ENCODE measurements around the gene GNAS. TPM values are rescaled to one million over a fixed set of nuclear protein-coding genes. Genes with fewer than 3 reads are reported as not detected.

GNAS gene
- total RNA-seq, 1 experiment from 2014 or later, result 629 TPM

- Mint-ChIP-seq H3K27me3 (ENCODE audit: insufficient read depth, unreplicated experiment) (peaks cover 43% of the 10 kb centered on the region), H3K27ac (ENCODE audit: low read depth, unreplicated experiment) (no peak overlapping the region), H3K4me3 (ENCODE audit: unreplicated experiment) (no peak overlapping the region), H3K9me3 (ENCODE audit: unreplicated experiment) (no peaks in the 10 kb centered on the region), H3K4me1 (ENCODE audit: insufficient read depth, unreplicated experiment) (no peaks in the 10 kb centered on the region), H3K36me3 (ENCODE audit: insufficient read depth, unreplicated experiment) (peaks cover 13% of the 10 kb centered on the region)
- CTCF ChIA-PET, result interaction anchor here (0.5 to 0.7 kb wide), 3 partner anchors 26 to 628 kb away, joined by 3 to 4 read pairs (median 3); no protein-coding TSS in a partner anchor
- no peak for DNase-seq (ENCODE audit: unreplicated experiment)
- intact Hi-C loops (cut with micrococcal nuclease), result no loop called here
- POLR2A ChIA-PET, result no interaction called here
- TF ChIP-seq CTCF (IDR thresholded peaks at IDR 0.05; ENCODE audit: unreplicated experiment), result no peak
- BruUV-seq (replicated peaks), result no TSS peak
Observed at GRCh38 chr20:58833921-58834320, 18.6 kb upstream of the GNAS start.

DNA sequence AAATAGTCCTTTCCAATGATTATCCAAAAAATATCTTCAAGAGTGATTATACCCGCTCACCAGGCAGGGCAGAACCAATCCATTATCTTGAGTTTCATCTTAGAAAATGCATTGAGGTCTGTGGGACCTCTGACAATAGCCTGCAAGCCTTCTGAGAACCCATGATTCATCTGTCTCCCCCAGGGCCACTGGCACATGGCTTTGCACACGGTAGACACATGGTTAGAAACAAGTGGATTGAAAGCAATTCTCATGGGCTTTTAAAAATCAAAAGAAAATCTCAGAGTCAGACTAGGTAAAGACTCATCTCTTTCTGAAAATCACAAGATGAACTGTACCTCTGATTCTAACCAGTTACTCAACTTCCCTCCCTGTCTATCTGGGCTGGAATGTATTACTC, 17.3 kb upstream of the GNAS start:
- Mint-ChIP-seq H3K27me3 (ENCODE audit: insufficient read depth, unreplicated experiment) (peaks cover 50% of the 10 kb centered on the region), H3K36me3 (ENCODE audit: insufficient read depth, unreplicated experiment) (peaks cover 13% of the 10 kb centered on the region), H3K27ac (ENCODE audit: low read depth, unreplicated experiment) (no peak overlapping the region), H3K4me1 (ENCODE audit: insufficient read depth, unreplicated experiment) (no peaks in the 10 kb centered on the region), H3K9me3 (ENCODE audit: unreplicated experiment) (no peaks in the 10 kb centered on the region), H3K4me3 (ENCODE audit: unreplicated experiment) (no peak overlapping the region)
- no TSS peak for BruUV-seq (replicated peaks)
- CTCF ChIA-PET, result no interaction called here
- intact Hi-C loops (cut with micrococcal nuclease), result loop anchor here (5.0 kb wide), 1 partner anchor 598 kb away; no protein-coding TSS in a partner anchor
- no peak for DNase-seq (ENCODE audit: unreplicated experiment)
- POLR2A ChIA-PET, result no interaction called here
- TF ChIP-seq CTCF (IDR thresholded peaks at IDR 0.05; ENCODE audit: unreplicated experiment), result no peak

DNA sequence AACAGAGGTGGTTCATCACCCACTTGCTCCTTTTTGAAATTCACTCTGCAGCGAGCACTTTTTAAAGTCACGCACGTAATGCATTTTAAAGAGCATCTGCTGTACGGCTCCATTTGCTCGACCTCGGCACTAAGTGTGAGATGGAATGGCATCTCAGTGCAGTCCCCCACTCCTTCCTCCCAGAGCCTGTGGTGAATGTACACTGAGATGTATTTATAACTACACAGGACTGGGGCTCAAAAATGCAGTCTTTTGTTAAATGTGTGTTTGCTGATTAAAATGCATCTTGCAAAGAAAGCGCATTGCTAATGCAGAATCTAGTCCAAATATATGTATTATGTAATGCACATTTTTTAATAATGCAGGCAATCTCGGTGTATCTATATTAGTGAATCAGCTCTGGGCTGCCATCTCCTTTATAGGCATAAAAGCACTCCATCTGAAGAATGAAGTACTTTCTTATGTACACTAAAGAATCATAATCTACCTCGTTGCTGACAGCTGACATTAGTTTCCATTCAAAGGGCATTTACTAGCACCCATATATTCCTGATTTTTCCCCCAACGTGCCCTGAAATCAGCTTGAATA, 15.8 kb upstream of the GNAS start:
- Mint-ChIP-seq H3K4me3 (ENCODE audit: unreplicated experiment) (no peak overlapping the region), H3K4me1 (ENCODE audit: insufficient read depth, unreplicated experiment) (no peaks in the 10 kb centered on the region), H3K27me3 (ENCODE audit: insufficient read depth, unreplicated experiment) (peaks cover 56% of the 10 kb centered on the region), H3K36me3 (ENCODE audit: insufficient read depth, unreplicated experiment) (peaks cover 7% of the 10 kb centered on the region), H3K9me3 (ENCODE audit: unreplicated experiment) (no peaks in the 10 kb centered on the region), H3K27ac (ENCODE audit: low read depth, unreplicated experiment) (no peak overlapping the region)
- no TSS peak for BruUV-seq (replicated peaks)
- CTCF ChIA-PET, result interaction anchor here (0.6 to 2.0 kb wide), 7 partner anchors 9 to 1149 kb away, joined by 3 to 8 read pairs (median 3); no protein-coding TSS in a partner anchor
- intact Hi-C loops (cut with micrococcal nuclease), result loop anchor here (5.0 kb wide), 1 partner anchor 599 kb away; no protein-coding TSS in a partner anchor
- POLR2A ChIA-PET, result no interaction called here
- no peak for TF ChIP-seq CTCF (IDR thresholded peaks at IDR 0.05; ENCODE audit: unreplicated experiment)
- no peak for DNase-seq (ENCODE audit: unreplicated experiment)

DNA sequence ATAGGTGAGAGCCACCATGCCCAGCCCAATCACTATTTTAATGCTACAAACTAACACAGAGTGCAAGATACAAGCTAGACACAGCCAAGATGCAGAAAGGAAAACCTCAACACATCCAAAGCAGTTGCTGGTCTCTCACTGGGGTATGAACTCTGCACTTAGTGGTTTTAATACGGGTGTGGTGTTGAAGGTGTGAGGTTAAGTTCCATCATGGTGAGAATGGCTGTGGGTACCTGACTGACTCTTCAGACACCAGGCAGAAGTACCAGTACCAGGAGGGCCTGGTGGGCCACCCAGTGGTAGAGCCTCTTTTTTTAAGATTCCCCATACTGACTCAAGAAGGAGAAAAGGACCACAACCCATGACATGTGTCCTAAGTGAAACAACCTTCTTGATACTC, 14.8 kb upstream of the GNAS start:
- no TSS peak for BruUV-seq (replicated peaks)
- no peak overlapping the region for H3K4me3 Mint-ChIP-seq (ENCODE audit: unreplicated experiment)
- H3K4me1 Mint-ChIP-seq (ENCODE audit: insufficient read depth, unreplicated experiment), result no peaks in the 10 kb centered on the region
- no peak overlapping the region for H3K27ac Mint-ChIP-seq (ENCODE audit: low read depth, unreplicated experiment)
- POLR2A ChIA-PET, result no interaction called here
- CTCF ChIA-PET, result interaction anchor here (0.7 to 2.0 kb wide), 6 partner anchors 10 to 602 kb away, joined by 3 to 8 read pairs (median 3); no protein-coding TSS in a partner anchor
- peaks cover 46% of the 10 kb centered on the region for H3K27me3 Mint-ChIP-seq (ENCODE audit: insufficient read depth, unreplicated experiment)
- peaks cover 7% of the 10 kb centered on the region for H3K36me3 Mint-ChIP-seq (ENCODE audit: insufficient read depth, unreplicated experiment)
- intact Hi-C loops (cut with micrococcal nuclease), result loop anchor here (5.0 kb wide), 1 partner anchor 600 kb away; no protein-coding TSS in a partner anchor
- DNase-seq (ENCODE audit: unreplicated experiment), result no peak
- no peak for TF ChIP-seq CTCF (IDR thresholded peaks at IDR 0.05; ENCODE audit: unreplicated experiment)
- H3K9me3 Mint-ChIP-seq (ENCODE audit: unreplicated experiment), result no peaks in the 10 kb centered on the region
